ENCODE data around the gene MRPL51.

MRPL51 gene

DNA sequence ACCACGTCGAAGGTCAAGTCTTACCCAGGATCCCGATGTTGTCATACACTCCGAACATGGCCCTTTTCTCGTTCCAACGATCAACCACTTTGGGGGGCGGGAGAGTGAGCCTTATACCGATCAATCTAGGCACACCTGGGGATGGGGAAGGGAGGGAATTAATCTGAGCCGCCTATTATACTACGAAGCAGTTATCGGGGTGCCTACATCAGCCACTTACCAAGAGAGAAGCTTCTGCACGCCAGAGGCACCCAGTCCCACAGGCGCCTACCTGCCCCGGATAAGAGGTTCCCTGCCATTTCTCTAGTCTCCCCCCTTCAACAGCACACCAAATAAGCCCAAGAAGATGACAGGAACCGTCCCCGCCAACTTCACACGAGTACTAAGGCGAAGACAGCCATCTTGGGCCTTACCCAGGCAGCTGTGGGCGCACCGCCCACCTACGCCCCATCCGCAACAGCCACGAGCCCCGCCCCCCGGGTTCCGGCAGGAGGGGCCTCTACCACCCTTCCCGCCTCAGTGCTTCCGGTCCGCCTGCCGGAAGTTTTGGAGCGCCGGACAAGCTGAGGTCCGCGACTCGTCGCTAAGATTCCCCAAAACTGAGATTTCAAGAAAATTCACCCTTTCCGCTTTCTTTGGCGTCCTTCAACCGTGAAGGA lies at the start of gene MRPL51:
Gene MRPL51, minus strand, starts transcription at position 425 of the 659 bp plus-strand sequence. Its CDS starts 126 bp downstream, at position 299.
- peak; percentile 97 to 99 (median 98) for DNase-seq (ENCODE audit: low read depth in 3 of 3)

DNA sequence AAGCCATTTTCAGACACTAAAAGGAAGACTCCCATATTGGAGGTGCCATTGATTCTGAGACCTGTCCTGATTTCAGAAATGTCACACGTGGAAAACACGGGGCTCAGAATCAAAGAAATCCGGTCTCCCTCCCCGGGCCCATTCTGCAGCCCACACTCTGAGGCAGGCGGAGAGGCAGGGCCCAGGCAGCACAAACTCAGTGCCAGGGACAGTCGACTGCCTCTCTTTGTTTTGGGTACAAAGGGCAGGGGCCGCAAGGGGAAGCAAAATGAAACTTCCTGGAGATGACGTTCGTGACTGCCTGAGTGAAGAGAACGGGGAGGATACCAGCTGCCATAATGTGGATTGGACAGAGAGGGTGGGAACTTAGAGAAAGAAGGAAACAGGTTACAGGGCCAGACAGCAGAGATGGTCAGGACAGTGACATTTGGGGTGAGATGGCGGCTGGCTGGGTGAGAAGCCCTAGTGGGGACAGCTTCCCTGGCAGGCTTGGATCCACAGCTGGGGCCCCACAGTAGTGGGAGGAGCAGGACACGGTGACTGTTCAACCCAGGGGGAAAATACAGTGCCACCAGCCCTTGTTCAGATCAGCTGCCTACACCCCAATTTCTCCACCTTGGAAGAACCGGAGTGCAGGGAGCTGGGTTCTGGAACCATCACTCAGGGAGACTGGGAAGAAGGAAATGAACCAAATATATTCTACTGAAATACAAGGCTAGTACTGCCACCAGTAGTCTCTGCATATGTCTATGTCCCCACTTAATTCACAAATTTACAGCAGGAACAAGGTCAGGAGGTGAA lies 49.3 kb upstream of the MRPL51 start:
- no peak for DNase-seq (ENCODE audit: low read depth in 3 of 3)

DNA sequence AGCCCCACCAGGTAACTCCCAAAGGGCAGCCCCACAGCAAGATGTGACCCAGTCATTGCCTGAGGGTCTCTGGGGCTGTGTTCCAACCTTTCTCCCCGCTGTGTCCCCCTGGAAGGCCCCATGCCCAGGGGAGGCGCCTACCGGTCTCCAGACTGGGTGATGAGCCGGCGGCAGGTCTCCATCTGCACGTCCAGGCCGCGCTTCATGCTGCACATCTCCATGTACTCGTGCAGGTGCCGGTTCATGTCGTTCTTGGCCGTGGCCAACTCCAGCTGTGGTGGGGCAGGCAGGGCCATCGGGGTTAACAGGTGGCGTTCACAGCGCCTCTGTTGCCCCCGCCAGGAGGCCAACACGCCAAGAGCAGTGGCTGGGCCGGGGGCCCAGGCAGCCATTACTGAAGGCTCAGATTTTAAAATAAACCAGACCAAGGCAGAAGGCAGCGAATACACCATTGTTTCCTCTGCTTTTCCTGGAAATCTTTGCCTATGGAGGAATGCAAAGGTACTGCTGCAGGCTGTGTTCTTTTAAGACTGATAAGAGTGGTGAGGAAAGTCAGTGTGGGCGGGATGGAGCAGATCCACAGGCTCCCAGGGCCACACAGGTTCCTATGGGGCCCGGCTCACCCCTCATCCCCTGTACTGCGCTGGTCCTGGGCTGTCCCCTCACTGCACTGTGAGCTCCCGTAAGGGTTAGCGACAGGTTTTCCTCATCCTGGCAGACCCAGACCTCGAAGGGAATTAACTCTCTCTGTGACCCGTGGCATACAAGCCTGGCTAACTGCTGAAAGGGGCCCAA lies 48.5 kb upstream of the MRPL51 start:
- DNase-seq (ENCODE audit: low read depth in 3 of 3), result no peak

DNA sequence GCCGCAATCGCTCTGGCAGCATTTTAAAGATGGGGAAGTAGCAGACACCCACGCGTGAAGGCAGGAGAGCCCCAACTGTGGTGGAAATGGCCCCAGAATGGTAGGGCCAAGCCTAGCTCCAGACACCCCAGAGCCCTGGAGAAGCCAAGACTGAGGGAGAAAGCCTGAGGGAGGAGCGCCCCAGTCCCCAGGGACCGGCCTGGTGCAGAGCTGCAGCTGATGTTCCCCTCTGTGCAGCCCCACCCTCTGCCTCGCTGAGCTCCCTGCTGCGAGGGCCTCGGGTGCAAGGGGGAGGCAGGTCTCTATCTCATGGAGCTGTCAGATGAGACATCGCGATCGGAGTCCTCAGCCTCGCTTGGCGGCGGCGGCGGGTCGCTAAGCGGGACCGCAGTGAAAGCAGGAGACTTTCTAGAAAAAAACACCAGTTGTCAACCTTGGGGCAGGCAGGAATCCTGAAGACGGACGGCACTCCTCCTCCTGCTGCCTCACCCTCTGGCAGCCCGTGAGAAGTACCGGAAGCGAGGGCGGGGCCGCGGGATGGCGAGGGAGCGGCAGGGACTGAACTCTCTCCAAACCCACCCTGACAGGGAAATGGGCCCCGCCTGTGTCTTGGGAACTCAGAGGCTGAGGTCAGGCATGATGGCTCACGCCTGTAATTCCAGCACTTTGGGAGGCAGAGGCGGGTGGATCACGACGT lies 47.3 kb upstream of the MRPL51 start:
- no peak for DNase-seq (ENCODE audit: low read depth in 3 of 3)

DNA sequence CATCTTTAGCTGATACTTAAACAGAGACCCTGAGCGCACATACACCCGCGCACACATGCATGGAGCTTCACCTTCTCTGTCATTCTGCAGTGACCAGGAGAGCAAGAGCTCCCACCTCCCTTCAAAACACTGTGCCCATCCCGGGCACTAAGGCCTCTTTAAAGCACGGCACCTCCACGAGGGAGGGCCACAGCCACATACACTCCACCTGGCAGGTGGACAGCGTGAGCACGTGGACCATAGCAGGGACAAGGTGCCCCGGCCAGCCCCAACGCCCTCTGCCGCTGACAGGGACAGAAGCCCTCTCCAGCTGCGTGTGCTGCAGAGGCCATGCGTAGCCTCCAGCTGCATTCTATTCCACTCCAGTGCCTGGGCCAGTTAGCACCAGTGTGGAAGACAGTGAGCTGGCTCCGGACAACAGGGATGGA lies 46.7 kb upstream of the MRPL51 start:
- DNase-seq (ENCODE audit: low read depth in 3 of 3), result no peak

GRCh38 chr12:6539314-6539682 lies 46.2 kb upstream of the MRPL51 start:
- no peak for DNase-seq (ENCODE audit: low read depth in 3 of 3)

- DNase-seq (ENCODE audit: low read depth in 3 of 3), result no peak
These were observed 45.6 kb upstream of the MRPL51 start for GRCh38 chr12:6538420-6539313.

DNA sequence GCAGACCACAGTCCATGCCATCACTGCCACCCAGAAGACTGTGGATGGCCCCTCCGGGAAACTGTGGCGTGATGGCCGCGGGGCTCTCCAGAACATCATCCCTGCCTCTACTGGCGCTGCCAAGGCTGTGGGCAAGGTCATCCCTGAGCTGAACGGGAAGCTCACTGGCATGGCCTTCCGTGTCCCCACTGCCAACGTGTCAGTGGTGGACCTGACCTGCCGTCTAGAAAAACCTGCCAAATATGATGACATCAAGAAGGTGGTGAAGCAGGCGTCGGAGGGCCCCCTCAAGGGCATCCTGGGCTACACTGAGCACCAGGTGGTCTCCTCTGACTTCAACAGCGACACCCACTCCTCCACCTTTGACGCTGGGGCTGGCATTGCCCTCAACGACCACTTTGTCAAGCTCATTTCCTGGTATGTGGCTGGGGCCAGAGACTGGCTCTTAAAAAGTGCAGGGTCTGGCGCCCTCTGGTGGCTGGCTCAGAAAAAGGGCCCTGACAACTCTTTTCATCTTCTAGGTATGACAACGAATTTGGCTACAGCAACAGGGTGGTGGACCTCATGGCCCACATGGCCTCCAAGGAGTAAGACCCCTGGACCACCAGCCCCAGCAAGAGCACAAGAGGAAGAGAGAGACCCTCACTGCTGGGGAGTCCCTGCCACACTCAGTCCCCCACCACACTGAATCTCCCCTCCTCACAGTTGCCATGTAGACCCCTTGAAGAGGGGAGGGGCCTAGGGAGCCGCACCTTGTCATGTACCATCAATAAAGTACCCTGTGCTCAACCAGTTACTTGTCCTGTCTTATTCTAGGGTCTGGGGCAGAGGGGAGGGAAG lies 44.7 kb upstream of the MRPL51 start:
- DNase-seq (ENCODE audit: low read depth in 3 of 3), result peak; percentile 70 to 75 (median 71)

GRCh38 chr12:6536894-6537579 lies 44.0 kb upstream of the MRPL51 start:
- DNase-seq (ENCODE audit: low read depth in 3 of 3), result no peak

GRCh38 chr12:6535960-6536847 lies 43.1 kb upstream of the MRPL51 start:
- no peak for DNase-seq (ENCODE audit: low read depth in 3 of 3)

GRCh38 chr12:6535697-6535946 lies 42.6 kb upstream of the MRPL51 start:
- no peak for DNase-seq (ENCODE audit: low read depth in 3 of 3)

- peak in 2 of 3 donors; percentile 68 to 71 for DNase-seq (ENCODE audit: low read depth in 3 of 3)
These were observed 42.1 kb upstream of the MRPL51 start for GRCh38 chr12:6534945-6535696.

DNA sequence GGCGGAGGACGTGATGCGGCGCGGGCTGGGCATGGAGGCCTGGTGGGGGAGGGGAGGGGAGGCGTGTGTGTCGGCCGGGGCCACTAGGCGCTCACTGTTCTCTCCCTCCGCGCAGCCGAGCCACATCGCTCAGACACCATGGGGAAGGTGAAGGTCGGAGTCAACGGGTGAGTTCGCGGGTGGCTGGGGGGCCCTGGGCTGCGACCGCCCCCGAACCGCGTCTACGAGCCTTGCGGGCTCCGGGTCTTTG lies 41.6 kb upstream of the MRPL51 start:
- DNase-seq (ENCODE audit: low read depth in 3 of 3), result no peak

DNA sequence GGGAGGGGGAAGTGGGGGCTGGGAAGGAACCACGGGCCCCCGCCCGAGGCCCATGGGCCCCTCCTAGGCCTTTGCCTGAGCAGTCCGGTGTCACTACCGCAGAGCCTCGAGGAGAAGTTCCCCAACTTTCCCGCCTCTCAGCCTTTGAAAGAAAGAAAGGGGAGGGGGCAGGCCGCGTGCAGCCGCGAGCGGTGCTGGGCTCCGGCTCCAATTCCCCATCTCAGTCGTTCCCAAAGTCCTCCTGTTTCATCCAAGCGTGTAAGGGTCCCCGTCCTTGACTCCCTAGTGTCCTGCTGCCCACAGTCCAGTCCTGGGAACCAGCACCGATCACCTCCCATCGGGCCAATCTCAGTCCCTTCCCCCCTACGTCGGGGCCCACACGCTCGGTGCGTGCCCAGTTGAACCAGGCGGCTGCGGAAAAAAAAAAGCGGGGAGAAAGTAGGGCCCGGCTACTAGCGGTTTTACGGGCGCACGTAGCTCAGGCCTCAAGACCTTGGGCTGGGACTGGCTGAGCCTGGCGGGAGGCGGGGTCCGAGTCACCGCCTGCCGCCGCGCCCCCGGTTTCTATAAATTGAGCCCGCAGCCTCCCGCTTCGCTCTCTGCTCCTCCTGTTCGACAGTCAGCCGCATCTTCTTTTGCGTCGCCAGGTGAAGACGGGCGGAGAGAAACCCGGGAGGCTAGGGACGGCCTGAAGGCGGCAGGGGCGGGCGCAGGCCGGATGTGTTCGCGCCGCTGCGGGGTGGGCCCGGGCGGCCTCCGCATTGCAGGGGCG lies 41.0 kb upstream of the MRPL51 start, which contains the start of gene GAPDH:
Gene GAPDH, plus strand, starts transcription at position 595 of the 772 bp plus-strand sequence. CDS start 316 bp downstream, outside the sequence.
- peak; percentile 83 to 88 (median 87) for DNase-seq (ENCODE audit: low read depth in 3 of 3)

DNA sequence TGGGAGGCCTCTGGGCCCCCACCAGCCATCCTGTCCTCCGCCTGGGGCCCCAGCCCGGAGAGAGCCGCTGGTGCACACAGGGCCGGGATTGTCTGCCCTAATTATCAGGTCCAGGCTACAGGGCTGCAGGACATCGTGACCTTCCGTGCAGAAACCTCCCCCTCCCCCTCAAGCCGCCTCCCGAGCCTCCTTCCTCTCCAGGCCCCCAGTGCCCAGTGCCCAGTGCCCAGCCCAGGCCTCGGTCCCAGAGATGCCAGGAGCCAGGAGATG lies 40.5 kb upstream of the MRPL51 start:
- no peak for DNase-seq (ENCODE audit: low read depth in 3 of 3)

DNA sequence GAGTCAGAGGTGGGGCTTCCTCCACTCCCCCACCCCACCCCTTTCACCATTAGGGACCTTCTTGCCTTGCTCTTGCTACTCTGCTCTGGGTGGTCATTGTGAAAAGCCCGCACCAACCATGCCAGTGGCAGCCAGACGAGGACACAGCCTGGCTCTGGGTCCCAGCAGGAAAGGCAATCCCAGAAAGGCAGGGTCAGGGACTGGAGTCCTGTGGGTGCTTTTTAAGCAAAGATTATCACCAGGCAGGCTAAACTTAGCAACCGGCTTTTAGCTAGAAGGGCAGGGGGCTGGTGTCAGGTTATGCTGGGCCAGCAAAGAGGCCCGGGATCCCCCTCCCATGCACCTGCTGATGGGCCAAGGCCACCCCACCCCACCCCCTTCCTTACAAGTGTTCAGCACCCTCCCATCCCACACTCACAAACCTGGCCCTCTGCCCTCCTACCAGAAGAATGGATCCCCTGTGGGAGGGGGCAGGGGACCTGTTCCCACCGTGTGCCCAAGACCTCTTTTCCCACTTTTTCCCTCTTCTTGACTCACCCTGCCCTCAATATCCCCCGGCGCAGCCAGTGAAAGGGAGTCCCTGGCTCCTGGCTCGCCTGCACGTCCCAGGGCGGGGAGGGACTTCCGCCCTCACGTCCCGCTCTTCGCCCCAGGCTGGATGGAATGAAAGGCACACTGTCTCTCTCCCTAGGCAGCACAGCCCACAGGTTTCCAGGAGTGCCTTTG lies 40.0 kb upstream of the MRPL51 start:
- no peak for DNase-seq (ENCODE audit: low read depth in 3 of 3)
